A673 (cell line): ENCODE measurements around the gene PTCH2. TPM values are rescaled to one million over a fixed set of nuclear protein-coding genes. Genes with fewer than 3 reads are reported as not detected.
"Not testable (repeated sequence)": the region's sequence is repeated elsewhere in the genome, so short reads cannot be mapped to it uniquely, and the experiment has no call there.

Source experiments
- BruUV-seq: library from RNA; stranded (reverse); fragments of 400-500 nt; replicated peaks from 2 replicates; lab custom pipeline; 2021; lab: Mats Ljungman, UMichigan
- CTCF ChIA-PET: fragments of 300-600 bp; sonication (Branson Sonifier 250); formaldehyde crosslinking; loops from one replicate; lab custom pipeline; 2022; ENCODE audit warnings: antibody characterized with exemption; lab: Charles Lee
- POLR2A ChIA-PET: fragments of 300-600 bp; sonication (Branson Sonifier 250); formaldehyde crosslinking; loops from one replicate; lab custom pipeline; 2022; ENCODE audit warnings: antibody characterized with exemption; ENCODE audit not compliant: low non-redundant PET; lab: Charles Lee
- DNase-seq: peaks from one replicate; pipeline ENCODE4 v3.0.0-alpha.2; 2015; ENCODE audit warnings: low spot score
- H3K27ac ChIP-seq: fragments of 200-600 bp; sonication (generic); 2 replicates; pipeline ENCODE4 v1.5.1; 2016; ENCODE audit warnings: mixed run types, low read depth, mild to moderate bottlenecking, mixed read lengths, antibody characterized with exemption, low read length; ENCODE audit not compliant: poor library complexity, severe bottlenecking
- H3K27me3 ChIP-seq: fragments of 200-600 bp; sonication (generic); replicated peaks from 2 replicates; pipeline ENCODE4 v1.6.1; 2017; ENCODE audit warnings: mixed run types, low read depth, mild to moderate bottlenecking, mixed read lengths, antibody characterized with exemption, low read length; ENCODE audit not compliant: insufficient read depth, poor library complexity
- H3K36me3 ChIP-seq: fragments of 200-600 bp; sonication (generic); 2 replicates; pipeline ENCODE4 v1.6.1; 2016; ENCODE audit warnings: mixed run types, mild to moderate bottlenecking, mixed read lengths, antibody characterized with exemption, low read length; ENCODE audit not compliant: insufficient read depth, poor library complexity, severe bottlenecking
- H3K4me1 ChIP-seq: fragments of 200-600 bp; sonication (generic); 2 replicates; pipeline ENCODE4 v1.6.1; 2017; ENCODE audit warnings: mixed run types, mild to moderate bottlenecking, mixed read lengths, antibody characterized with exemption, low read length; ENCODE audit not compliant: insufficient read depth, poor library complexity, severe bottlenecking
- H3K4me3 ChIP-seq: fragments of 200-600 bp; sonication (generic); 2 replicates; pipeline ENCODE4 v1.5.1; 2016; ENCODE audit warnings: low read depth, mixed run types, mild to moderate bottlenecking, mixed read lengths, low read length; ENCODE audit not compliant: poor library complexity, severe bottlenecking
- H3K9me3 ChIP-seq: fragments of 200-600 bp; sonication (generic); 2 replicates; pipeline ENCODE4 v1.6.1; 2016; ENCODE audit warnings: mixed run types, low read depth, mild to moderate bottlenecking, mixed read lengths, antibody characterized with exemption, low read length; ENCODE audit not compliant: poor library complexity, severe bottlenecking
- EZH2 ChIP-seq: fragments of 200-600 bp; sonication (generic); IDR thresholded peaks from 2 replicates; pipeline ENCODE4 v1.6.1; 2017; ENCODE audit warnings: borderline replicate concordance, low read depth, mild to moderate bottlenecking, mixed read lengths, antibody characterized with exemption, low read length; ENCODE audit not compliant: poor library complexity, severe bottlenecking
- intact Hi-C: fragments of 100-400 bp; cut with micrococcal nuclease; formaldehyde crosslinking; loops from one replicate; pipeline ENCODE4 v1.10.0; 2022; ENCODE audit not compliant: unreplicated experiment
- total RNA-seq: library from RNA; stranded (reverse); gene quantifications from 2 replicates; pipeline ENCODE4 v1.2.3, GENCODE V29; 2021
- TF ChIP-seq, protein P1 (sequence below): fragments of 300-800, 200-600 bp; sonication (generic); conservative IDR thresholded peaks from 2 replicates; pipeline ENCODE4 v1.5.1; 2017; ENCODE audit warnings: low read depth, mild to moderate bottlenecking, antibody characterized with exemption, low read length, moderate library complexity, mixed read lengths

PTCH2 gene
- total RNA-seq, 1 experiment from 2014 or later = 2.3 TPM

DNA sequence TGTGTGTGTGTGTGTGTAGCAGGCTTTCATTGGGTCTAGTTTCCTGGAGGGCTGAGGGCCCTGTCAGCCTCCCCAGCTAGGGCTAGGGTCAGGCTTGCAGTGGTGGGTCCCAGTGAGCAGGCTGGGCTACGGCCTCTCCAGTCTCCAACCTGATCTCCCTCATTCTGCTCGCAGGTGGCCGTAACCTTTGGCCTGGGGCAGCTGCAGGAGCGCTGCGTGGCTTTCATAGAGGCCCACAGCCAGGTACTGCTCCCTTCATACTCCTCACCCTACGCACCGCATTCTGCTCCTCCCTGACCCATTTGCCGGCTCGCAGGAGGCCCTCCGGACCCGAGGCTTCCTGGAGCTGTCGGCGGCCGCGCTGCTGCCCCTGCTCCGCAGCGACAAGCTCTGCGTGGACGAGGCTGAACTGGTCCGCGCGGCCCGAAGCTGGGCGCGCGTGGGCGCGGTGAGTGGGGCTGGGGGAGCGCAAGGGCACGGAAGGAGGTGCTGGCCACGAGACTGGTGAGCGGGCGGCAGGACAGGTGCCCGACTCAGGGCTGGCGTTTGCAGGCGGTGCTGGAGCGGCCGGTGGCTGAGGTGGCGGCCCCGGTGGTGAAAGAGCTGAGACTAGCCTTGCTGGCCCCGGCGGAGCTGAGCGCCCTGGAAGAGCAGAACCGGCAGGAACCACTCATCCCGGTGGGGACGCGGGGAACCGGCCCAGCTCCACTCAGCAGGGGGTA lies 30.1 kb downstream of the PTCH2 start:
- no peak for DNase-seq
- TF ChIP-seq, protein P1, sequence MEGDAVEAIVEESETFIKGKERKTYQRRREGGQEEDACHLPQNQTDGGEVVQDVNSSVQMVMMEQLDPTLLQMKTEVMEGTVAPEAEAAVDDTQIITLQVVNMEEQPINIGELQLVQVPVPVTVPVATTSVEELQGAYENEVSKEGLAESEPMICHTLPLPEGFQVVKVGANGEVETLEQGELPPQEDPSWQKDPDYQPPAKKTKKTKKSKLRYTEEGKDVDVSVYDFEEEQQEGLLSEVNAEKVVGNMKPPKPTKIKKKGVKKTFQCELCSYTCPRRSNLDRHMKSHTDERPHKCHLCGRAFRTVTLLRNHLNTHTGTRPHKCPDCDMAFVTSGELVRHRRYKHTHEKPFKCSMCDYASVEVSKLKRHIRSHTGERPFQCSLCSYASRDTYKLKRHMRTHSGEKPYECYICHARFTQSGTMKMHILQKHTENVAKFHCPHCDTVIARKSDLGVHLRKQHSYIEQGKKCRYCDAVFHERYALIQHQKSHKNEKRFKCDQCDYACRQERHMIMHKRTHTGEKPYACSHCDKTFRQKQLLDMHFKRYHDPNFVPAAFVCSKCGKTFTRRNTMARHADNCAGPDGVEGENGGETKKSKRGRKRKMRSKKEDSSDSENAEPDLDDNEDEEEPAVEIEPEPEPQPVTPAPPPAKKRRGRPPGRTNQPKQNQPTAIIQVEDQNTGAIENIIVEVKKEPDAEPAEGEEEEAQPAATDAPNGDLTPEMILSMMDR = no peak
- TF ChIP-seq EZH2 = no peak
- no TSS peak for BruUV-seq
- intact Hi-C loops = no loop called here
- ChIA-PET CTCF (no interaction called here), POLR2A (interaction anchor here (0.7 kb wide), 1 partner anchor 470 kb away, joined by 5 read pairs; no protein-coding TSS in a partner anchor)
- Histone ChIP-seq H3K36me3 (no peaks in the 10 kb centered on the region), H3K9me3 (no peaks in the 10 kb centered on the region), H3K27ac (no peak overlapping the region), H3K27me3 (no peaks in the 10 kb centered on the region), H3K4me1 (peaks cover 39% of the 10 kb centered on the region), H3K4me3 (no peak overlapping the region)

DNA sequence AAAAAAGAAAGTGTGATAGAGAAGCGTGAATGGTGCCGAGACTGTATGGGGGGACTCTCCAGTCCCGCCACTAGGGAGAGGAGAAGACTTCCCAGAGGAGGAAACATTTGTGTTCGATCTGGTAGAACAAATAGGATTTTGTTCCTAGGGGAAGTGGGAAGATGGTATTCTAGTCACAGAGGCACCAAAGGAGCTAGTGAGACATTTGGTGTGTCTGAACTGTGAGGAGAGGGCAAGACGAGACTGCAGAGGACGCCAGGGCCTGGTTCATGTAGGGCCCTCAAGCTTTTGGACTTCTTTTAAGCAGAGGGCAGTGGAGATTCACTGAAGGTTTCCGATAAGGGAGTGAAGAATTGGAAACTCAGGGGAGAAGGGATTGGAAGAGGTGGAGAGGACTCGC lies 31.8 kb downstream of the PTCH2 start:
- Histone ChIP-seq H3K4me3 (no peak overlapping the region), H3K27ac (peak overlapping the region; percentile 98), H3K4me1 (peaks cover 55% of the 10 kb centered on the region), H3K9me3 (no peaks in the 10 kb centered on the region), H3K27me3 (no peaks in the 10 kb centered on the region), H3K36me3 (peaks cover 6% of the 10 kb centered on the region)
- CTCF ChIA-PET = no interaction called here
- POLR2A ChIA-PET = interaction anchor here (0.6 to 1.0 kb wide), 2 partner anchors 8 to 11 kb away, joined by 3 to 5 read pairs; partner anchors contain the start of gene PLK3
- intact Hi-C loops = no loop called here
- TF ChIP-seq EZH2 = no peak
- TF ChIP-seq, protein P1 = no peak
- peak; percentile 39 for DNase-seq
- BruUV-seq = no TSS peak

DNA sequence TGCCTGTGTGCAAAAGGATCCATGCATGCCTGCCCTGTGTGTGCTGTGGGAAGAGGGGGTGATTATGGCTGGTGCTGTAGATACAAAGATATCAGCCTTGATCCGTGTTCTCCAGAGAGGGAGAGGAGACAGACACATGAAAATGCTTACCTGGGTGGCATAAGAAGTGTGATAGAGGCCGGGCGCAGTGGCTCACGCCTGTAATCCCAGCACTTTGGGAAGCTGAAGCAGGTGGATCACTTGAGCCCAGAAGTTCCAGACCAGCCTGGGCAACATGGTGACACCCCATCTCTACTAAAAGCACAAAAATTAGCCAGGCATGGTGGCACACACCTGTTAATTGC lies 32.3 kb downstream of the PTCH2 start:
- H3K4me3 ChIP-seq, intact Hi-C loops, BruUV-seq, H3K36me3 ChIP-seq, CTCF ChIA-PET, H3K9me3 ChIP-seq, H3K27me3 ChIP-seq, DNase-seq: not testable (repeated sequence)
- Histone ChIP-seq H3K4me1 (peaks cover 55% of the 10 kb centered on the region), H3K27ac (peak overlapping the region; percentile 98)
- POLR2A ChIA-PET = interaction anchor here (0.6 to 1.0 kb wide), 2 partner anchors 9 to 11 kb away, joined by 3 to 5 read pairs; partner anchors contain the start of gene PLK3
